Mesodermal cell (in vitro differentiated cells): ENCODE measurements around the gene METRNL.

Source experiments
- H3K27ac ChIP-seq: 2 replicates; pipeline ENCODE4 v1.7.0; 2013; ENCODE audit warnings: mild to moderate bottlenecking, low read depth, low read length, moderate library complexity; ENCODE audit not compliant: severe bottlenecking
- H3K36me3 ChIP-seq: 2 replicates; pipeline ENCODE4 v1.7.1; 2013; ENCODE audit warnings: mild to moderate bottlenecking, low read length, moderate library complexity; ENCODE audit not compliant: control insufficient read depth, insufficient read depth
- H3K4me1 ChIP-seq: one replicate; pipeline ENCODE4 v1.7.1; 2013; ENCODE audit warnings: mild to moderate bottlenecking, low read length; ENCODE audit not compliant: insufficient read depth, control insufficient read depth, poor library complexity, severe bottlenecking
- H3K4me3 ChIP-seq: 2 replicates; pipeline ENCODE4 v1.7.0; 2013; ENCODE audit warnings: low read length, control low read depth, mild to moderate bottlenecking; ENCODE audit not compliant: insufficient read depth, poor library complexity, severe bottlenecking; ENCODE audit errors: extremely low read depth
- H3K9me3 ChIP-seq: 2 replicates; pipeline ENCODE4 v1.7.1; 2013; ENCODE audit warnings: mild to moderate bottlenecking, low read length, moderate library complexity; ENCODE audit not compliant: control insufficient read depth
- WGBS, 2 experiments: methylation state at CpG; one replicate each; pipeline ENCODE4 v1.1.5; 2013; ENCODE audit warnings: missing lambda C conversion rate in 2 of 2; ENCODE audit not compliant: insufficient coverage in 2 of 2; 5-methylcytosine and 5-hydroxymethylcytosine counted together

METRNL gene

DNA sequence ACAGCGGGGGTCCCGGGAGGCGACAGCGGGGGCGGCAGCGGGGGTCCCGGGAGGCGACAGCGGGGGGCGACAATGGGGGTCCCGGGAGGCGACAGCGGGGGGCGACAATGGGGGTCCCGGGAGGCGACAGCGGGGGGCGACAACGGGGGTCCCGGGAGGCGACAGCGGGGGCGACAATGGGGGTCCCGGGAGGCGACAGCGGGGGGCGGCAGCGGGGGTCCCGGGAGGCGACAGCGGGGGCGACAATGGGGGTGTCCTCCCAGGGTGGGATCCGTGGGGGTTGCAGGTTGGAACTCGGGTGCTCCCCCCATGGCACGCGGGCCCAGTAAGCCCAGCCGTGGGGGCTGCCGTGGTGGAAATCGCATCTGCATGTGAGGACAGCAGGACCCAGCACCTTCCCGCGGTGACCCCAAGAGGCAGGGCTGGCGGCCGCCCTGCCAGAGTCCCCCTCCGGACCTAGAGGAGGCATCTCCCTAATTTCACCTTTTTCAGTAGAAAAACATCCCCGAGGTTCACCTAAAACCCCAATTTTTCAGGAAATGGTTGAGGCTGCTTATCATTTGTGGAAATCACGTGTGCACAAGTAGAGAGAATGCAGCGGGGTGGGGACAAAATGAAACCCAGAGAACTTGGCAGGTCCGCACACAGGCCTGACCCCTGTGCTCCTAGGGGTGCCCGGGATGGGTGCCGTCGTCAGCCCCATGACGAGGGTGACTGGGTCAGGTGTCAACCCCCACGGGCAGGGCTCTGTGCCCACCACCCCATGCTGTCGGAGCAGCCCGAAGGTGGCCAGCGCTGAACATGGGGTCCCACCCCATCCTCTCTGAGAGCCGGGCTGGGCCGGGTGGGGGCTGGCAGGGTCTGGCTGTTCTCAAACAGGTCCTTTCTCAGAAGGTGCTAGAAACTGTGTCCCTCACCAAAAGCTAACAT lies 10.5 kb upstream of the METRNL start:
- Histone ChIP-seq H3K36me3 (no peaks in the 10 kb centered on the region), H3K4me3 (no peak overlapping the region), H3K27ac (no peak overlapping the region), H3K4me1 (no peaks in the 10 kb centered on the region), H3K9me3 (no peaks in the 10 kb centered on the region)
- 91 to 93% methylated on average over 23 to 30 of the region's 58 CpGs for WGBS, 2 experiments

DNA sequence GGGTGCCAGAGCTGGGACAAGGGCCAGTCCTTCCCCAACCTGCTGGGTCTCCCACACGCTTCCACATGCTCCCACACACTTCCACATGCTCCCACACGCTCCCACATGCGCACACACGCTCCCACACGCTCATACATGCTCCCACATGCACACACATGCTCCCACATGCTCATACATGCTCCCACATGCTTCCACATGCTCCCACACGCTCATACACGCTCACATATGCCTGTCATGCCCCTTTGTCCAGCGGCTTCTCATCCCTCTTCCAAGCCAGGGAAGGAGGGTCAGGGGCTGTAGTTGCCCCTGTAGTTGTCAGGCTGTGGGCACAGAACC lies 9.9 kb upstream of the METRNL start:
- Histone ChIP-seq H3K9me3 (no peaks in the 10 kb centered on the region), H3K27ac (no peak overlapping the region), H3K4me3 (no peak overlapping the region), H3K4me1 (no peaks in the 10 kb centered on the region), H3K36me3 (no peaks in the 10 kb centered on the region)
- WGBS, 2 experiments: 91 to 100% methylated on average over 4 to 8 of the region's 8 CpGs

DNA sequence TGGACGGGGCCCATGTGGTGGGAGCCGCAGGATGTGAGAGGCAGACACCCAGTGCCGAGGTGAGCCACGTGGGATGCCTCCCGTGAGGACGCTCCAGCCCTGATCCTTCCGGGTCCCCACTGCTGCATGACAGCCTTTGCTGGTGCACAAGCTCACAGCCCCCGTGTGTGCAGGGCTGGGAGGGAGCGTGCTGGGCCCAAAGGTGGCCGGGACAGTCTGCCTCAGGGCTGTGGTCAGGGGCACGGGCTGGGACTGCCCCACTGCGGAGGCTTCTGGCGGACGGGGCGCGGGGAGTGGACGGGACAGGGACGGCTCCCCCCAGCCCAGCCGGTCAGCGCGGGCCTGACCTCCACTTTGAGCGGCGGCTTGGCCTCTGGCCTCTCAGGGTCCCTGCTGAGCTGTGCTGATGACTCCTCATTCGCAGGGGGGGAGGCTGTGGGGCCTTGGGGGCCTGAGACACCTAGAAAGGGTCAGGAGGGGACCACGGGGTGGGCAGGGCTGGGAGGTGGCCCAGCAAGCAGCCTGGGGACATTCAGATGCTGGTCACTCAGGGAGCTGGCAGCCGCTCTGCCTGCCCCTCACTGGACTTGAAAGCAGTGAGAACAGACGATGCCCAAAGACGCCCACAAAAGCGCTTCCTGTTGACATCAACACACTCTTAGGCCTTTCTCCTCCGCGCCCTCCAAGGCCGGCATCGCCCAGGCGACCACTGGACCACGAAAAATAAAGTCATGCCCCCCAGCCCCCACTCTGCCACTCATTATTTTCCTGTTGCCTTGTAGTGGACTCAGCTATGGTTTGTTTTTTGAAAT lies 9.3 kb upstream of the METRNL start:
- Histone ChIP-seq H3K4me1 (no peaks in the 10 kb centered on the region), H3K36me3 (no peaks in the 10 kb centered on the region), H3K9me3 (no peaks in the 10 kb centered on the region), H3K4me3 (no peak overlapping the region), H3K27ac (peak overlapping the region; percentile 16)
- 82 to 88% methylated on average over 30 to 35 of the region's 35 CpGs for WGBS, 2 experiments

DNA sequence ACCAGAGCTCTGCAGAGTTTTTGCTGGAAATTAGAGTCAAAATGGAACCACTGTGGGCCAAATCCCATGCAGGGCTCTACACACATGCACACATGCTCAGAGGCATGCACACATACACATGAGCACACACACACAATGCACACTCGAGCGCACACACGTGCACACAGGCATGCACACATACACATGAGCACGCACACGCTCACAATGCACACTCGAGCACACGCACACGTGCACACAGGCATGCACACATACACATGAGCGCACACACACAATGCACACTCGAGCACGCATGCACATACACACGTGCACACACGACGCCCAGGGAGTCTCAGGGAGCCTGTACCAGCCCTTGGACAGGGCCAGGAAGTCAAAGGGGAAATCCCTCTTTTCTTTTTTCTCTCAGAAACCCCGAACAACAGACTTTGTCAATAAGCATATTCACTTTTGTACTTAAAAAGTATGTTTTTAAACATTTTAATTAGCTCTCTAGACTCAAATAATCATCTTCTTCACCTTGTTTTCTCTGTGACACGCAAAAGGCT lies 8.5 kb upstream of the METRNL start:
- H3K36me3 ChIP-seq: no peaks in the 10 kb centered on the region
- 93 to 97% methylated on average over 14 of the region's 16 CpGs for WGBS, 2 experiments
- no peaks in the 10 kb centered on the region for H3K9me3 ChIP-seq
- H3K4me3 ChIP-seq: no peak overlapping the region
- H3K27ac ChIP-seq: no peak overlapping the region
- no peaks in the 10 kb centered on the region for H3K4me1 ChIP-seq

DNA sequence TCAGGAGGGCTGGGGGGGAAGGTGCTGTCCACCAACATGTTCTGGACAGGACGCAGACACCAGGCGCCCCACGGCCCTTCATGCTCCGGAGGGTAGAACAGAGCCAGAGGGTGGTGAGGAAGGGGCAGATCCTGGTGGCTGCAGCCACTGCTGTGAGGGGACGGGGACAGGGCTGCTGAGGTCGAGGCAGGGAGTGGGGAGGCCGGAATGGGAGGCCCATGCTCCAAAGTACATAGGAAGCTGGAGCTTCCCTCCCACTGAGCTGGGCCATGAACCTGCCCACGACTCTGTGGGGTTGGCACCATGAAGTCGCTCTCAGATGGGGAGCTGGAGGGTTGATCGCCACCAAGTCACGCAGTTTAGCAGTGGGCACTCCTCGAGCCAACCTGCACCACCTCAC lies 8.0 kb upstream of the METRNL start:
- Histone ChIP-seq H3K4me3 (no peak overlapping the region), H3K36me3 (no peaks in the 10 kb centered on the region), H3K4me1 (no peaks in the 10 kb centered on the region), H3K9me3 (no peaks in the 10 kb centered on the region), H3K27ac (no peak overlapping the region)
- WGBS, 2 experiments: 91 to 93% methylated on average over 12 of the region's 12 CpGs

DNA sequence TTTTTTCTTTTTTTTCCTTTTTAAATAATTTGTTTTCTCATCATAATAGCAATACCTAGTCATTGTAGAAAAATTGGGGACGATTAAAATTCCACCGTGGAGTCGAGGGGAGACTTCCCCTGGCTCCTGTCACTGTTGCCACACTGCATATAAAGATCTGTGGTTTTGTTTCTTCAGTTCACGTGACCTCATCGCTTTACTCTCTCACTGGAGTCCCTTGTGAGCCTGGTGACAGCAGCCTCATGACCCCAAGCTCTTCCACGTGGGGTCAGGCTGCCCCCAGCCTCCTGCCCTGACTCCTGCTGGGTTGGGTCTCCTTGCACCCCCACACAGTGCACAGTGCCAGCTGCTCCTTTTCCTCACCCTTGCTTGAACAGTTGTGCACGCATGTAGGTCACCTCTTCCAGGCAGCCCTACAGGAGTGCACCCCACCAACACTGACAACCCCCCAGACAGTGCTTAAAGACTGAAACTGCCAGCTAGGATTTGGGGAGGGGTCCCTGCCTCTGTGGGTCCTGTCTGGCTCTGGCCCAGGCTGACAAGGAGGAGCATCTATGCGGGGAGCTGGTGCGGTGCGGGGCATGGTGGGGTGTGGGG lies 7.3 kb upstream of the METRNL start:
- Histone ChIP-seq H3K9me3 (no peaks in the 10 kb centered on the region), H3K4me3 (no peak overlapping the region), H3K27ac (no peak overlapping the region), H3K36me3 (no peaks in the 10 kb centered on the region), H3K4me1 (no peaks in the 10 kb centered on the region)
- WGBS, 2 experiments: 73 to 77% methylated on average over 6 to 7 of the region's 10 CpGs

DNA sequence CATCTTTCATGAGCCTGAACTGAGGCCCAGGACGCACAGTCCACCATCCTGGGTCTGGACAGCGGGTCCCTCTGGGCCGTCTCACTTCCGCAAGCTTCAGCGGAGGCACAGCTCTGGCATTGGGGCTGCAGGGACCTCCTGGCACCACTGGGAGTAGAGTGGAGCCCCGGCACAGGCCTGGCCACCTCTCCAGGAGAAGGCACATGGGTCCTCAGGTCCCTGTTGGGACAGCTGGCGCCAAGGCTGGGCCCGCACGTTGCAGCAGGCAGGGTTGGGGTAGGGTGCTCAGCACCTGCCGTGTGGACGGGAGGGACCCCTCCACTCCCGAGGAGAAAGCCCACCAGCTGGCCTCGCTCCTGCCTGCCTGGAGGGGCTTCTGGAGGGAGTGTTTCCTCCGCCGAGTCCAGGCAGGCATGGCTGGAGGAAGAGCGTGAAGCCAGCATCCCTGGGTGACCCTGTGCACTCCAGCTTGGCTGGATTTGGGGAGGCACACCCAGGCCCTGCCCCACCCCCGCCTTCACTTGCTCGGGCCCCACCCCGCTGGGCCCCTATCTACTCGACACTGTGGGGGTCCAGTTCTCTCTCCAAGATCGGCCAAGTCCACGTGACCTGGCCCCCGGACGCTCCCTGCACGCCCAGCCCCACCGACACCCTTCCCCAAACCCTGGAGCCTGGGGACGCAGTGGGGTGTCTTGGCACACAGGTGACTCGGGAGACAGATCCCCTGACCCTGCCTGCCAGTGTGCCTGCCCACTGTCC lies 6.6 kb upstream of the METRNL start:
- WGBS, 2 experiments: 91 to 94% methylated on average over 21 to 24 of the region's 28 CpGs
- Histone ChIP-seq H3K36me3 (no peaks in the 10 kb centered on the region), H3K27ac (no peak overlapping the region), H3K4me3 (no peak overlapping the region), H3K9me3 (no peaks in the 10 kb centered on the region), H3K4me1 (no peaks in the 10 kb centered on the region)

DNA sequence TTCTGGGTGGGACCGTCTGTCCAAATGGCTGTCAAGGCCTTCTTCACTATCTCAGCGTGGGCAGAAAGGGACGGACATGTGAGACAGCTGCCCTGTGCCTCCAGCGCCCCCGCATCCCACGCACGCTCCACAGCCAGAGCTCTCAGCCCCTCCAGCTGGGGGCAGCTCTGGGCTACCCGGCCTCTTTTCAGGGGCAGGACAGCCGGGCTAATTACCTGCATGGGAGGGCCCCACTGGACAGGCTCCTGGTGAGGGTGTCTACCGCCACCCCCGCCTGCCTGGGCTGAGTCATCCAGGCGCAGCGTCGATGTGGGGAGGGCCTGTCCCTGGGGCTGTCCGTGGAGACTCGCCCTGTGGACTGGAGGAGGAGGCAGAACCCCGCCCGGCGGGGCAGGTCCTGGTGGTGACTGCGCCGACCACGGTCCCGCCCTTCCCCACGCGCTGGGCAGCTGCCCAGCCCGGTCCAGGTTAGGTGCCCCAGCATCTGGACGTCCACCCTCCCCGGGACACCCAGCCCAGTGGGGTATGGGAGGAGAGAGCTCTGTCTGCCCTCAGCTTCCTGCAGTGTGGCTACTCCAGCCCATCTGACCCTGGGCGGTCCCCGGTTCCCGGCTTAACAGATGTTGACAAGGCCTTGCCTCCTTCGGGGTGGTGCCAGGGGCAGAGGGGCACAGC lies 5.9 kb upstream of the METRNL start:
- H3K36me3 ChIP-seq: no peaks in the 10 kb centered on the region
- no peaks in the 10 kb centered on the region for H3K4me1 ChIP-seq
- H3K9me3 ChIP-seq: no peaks in the 10 kb centered on the region
- H3K4me3 ChIP-seq: no peak overlapping the region
- H3K27ac ChIP-seq: no peak overlapping the region
- WGBS, 2 experiments: 94 to 95% methylated on average over 27 to 31 of the region's 32 CpGs

DNA sequence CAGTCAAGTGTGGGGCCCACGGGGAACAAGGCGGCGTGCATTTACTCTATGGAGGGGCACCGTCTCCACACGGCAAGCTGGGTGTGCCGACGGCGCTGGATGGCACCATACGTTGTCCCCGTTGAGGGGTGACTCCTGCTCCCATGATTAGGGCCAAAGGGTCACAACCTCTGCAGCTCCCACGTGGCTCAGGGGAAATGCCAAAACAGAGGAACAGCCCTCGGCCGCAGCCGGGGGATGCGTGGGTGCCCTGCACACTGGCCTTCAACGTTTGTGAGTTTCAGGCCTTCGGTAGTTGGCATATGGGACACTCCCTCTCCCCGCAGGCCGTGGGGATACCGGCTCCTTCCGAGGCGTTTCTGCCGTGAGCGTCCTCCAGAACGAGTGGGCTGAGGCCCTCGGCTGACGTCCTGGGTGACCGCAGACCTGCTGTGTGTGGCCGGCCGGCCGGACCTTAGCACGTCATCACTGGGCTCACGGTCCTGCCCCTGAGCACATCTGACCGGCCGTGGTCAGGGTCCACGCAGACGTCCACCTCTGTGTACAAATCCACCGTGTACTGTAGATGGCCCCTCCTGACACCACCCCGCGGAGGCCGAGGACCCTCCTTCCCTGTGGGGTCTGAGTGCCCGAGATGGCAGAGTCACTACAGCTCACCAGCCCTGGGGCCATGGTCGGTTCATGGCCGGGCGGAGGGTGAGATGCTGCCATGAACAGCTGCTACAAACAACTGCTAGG lies 4.8 kb upstream of the METRNL start:
- Histone ChIP-seq H3K9me3 (no peaks in the 10 kb centered on the region), H3K4me3 (no peak overlapping the region), H3K27ac (no peak overlapping the region), H3K36me3 (no peaks in the 10 kb centered on the region), H3K4me1 (no peaks in the 10 kb centered on the region)
- 93 to 94% methylated on average over 44 to 45 of the region's 45 CpGs for WGBS, 2 experiments
